ENCODE data around the gene ANGPTL4.

ANGPTL4 gene

DNA sequence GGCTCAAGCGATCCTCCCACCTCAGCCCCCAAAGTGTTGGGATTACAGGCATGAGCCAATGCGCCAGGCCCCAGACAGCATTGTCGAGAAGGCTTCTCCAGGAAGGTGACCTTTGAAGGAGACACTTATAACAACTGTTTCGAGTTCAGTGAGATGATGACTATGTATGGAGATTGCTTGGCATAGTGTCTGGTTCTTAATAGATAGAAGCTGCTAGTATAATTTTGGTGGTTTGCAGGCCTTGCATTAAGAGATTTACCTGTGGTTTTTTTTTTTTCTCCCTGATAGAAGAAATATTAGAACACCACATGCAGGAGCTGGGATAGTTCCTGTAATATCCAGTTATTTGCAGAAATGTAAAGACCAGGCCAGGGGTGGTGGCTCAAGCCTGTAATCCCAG lies 52.8 kb downstream of the ANGPTL4 start:
- Mint-ChIP-seq H3K27ac (no peak overlapping the region), H3K9me3 (no peaks in the 10 kb centered on the region)
- CTCF ChIA-PET, result no interaction called here

DNA sequence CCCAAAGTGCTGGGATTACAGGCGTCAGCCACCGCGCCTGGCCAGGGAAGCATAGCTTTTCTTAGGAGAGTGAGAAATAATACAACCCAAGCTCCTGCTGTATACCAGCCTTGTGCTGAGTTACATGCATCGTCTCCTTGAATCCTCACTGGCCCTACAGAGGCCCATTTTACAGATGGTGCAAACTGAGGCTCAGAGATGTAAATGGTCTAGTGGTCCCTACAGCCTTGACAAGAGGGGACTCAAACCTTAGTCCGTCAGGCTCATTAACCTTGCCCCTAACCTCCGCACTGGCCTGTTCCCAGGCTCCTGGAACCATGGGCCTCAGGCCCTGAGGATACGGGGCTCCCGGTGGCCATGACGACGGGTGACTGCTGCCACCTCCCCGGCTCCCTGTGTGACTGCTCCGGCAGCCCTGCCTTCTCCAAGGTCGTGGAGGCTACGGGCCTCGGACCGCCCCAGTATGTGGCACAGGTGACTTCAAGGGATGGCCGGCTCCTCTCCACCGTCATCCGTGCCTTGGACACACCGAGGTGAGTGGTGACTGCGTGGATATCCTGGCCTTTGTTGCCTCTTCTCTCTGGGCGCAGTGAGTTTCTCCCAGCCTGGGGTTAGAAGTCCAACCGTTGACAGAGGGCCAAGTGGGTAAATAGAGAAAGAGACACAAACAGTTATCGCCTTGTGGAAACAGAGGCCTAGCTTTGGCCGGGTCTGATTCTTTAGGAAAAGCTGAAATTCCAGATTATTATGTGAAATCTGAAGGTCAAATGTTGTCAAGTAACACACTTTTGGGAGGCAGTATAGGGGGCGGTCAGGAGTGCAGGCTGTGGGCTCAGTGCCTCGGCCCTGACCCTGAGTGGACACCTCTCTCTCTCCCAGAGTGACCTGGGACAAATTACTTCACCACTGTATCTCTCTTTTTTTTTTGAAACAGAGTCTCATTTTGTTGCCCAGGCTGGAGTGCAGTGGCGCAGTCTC lies 57.8 kb downstream of the ANGPTL4 start:
- Mint-ChIP-seq H3K9me3 (no peaks in the 10 kb centered on the region), H3K4me3 (no peak overlapping the region), H3K27ac (no peak overlapping the region), H3K36me3 (peaks cover 4% of the 10 kb centered on the region), H3K27me3 (no peaks in the 10 kb centered on the region), H3K4me1 (no peaks in the 10 kb centered on the region)
- no peak for DNase-seq
- CTCF ChIA-PET, result interaction anchor here (1.0 to 3.8 kb wide), 2 partner anchors 8 to 159 kb away, joined by 3 to 16 read pairs; partner anchors contain the start of gene MARCHF2

More for the DNA sequence above, 52.8 kb downstream of the ANGPTL4 start:
- H3K36me3 Mint-ChIP-seq, result no peaks in the 10 kb centered on the region
- no peak overlapping the region for H3K4me3 Mint-ChIP-seq
- no peak for DNase-seq
- H3K4me1 Mint-ChIP-seq, result peaks cover 6% of the 10 kb centered on the region
- peaks cover 4% of the 10 kb centered on the region for H3K27me3 Mint-ChIP-seq

DNA sequence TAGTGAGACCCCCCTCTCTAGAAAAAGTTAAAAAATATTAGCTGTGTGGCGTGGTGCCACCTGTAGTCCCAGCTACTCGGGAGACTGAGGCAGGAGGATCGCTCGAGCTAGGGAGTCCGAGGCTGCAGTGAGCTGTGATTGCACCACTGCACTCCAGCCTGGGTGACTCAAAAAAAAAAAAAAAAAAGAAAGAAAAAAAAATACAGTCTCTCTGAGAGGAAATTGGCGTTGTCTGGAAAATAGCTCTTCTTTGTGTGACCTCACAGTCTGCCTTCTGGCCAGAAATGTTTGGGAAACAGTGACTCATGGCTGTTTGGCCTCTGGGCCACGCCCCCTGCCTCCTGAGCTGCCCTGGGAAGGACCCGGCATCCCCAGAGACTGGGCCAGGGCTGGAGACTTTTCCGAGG lies 59.9 kb downstream of the ANGPTL4 start:
- no peak overlapping the region for H3K4me3 Mint-ChIP-seq
- no peaks in the 10 kb centered on the region for H3K9me3 Mint-ChIP-seq
- no peaks in the 10 kb centered on the region for H3K27me3 Mint-ChIP-seq
- peaks cover 7% of the 10 kb centered on the region for H3K36me3 Mint-ChIP-seq
- no peak for DNase-seq
- H3K27ac Mint-ChIP-seq, result no peak overlapping the region
- no peaks in the 10 kb centered on the region for H3K4me1 Mint-ChIP-seq
- CTCF ChIA-PET, result interaction anchor here (3.8 kb wide), 1 partner anchor 11 kb away, joined by 16 read pairs; the partner anchor contains the start of gene MARCHF2

All from activated naive CD4-positive, alpha-beta T cell treated with anti-CD3 and anti-CD28 coated beads, Interleukin-2, amount 10 ng/mL, durations not matched to agents 7 days and 5 days (primary cell).